Measurements from ENCODE around the gene TNRC6A.
"Not testable (repeated sequence)": the region's sequence is repeated elsewhere in the genome, so short reads cannot be mapped to it uniquely, and the experiment has no call there.

TNRC6A gene

GRCh38 chr16:24700549-24701392, 28.7 kb upstream of the TNRC6A start:
- peak; percentile 99 for DNase-seq (ENCODE audit: low read depth)
- no peak overlapping the region for H3K4me3 ChIP-seq (ENCODE audit: low read length)
- TF ChIP-seq CTCF (conservative IDR thresholded peaks at IDR 0.05; ENCODE audit: low read length): peak; percentile 55

GRCh38 chr16:24701521-24701951, 27.9 kb upstream of the TNRC6A start:
- H3K4me3 ChIP-seq (ENCODE audit: low read length): no peak overlapping the region
- TF ChIP-seq CTCF (conservative IDR thresholded peaks at IDR 0.05; ENCODE audit: low read length): no peak
- DNase-seq (ENCODE audit: low read depth): peak; percentile 68

GRCh38 chr16:24707760-24708159, 21.7 kb upstream of the TNRC6A start:
- not testable (repeated sequence) for DNase-seq (ENCODE audit: low read depth); H3K4me3 ChIP-seq (ENCODE audit: low read length)

- DNase-seq (ENCODE audit: low read depth): no peak
- no peak for TF ChIP-seq CTCF (conservative IDR thresholded peaks at IDR 0.05; ENCODE audit: low read length)
- H3K4me3 ChIP-seq (ENCODE audit: low read length): no peak overlapping the region
Measured at GRCh38 chr16:24713379-24713778, 16.1 kb upstream of the TNRC6A start.

- TF ChIP-seq CTCF (conservative IDR thresholded peaks at IDR 0.05; ENCODE audit: low read length): no peak
- no peak overlapping the region for H3K4me3 ChIP-seq (ENCODE audit: low read length)
- peak; percentile 65 for DNase-seq (ENCODE audit: low read depth)
Measured at GRCh38 chr16:24717411-24717810, 12.0 kb upstream of the TNRC6A start.

- TF ChIP-seq CTCF (conservative IDR thresholded peaks at IDR 0.05; ENCODE audit: low read length): no peak
- H3K4me3 ChIP-seq (ENCODE audit: low read length): no peak overlapping the region
- no peak for DNase-seq (ENCODE audit: low read depth)
Measured at GRCh38 chr16:24718967-24719521, 10.4 kb upstream of the TNRC6A start.

GRCh38 chr16:24721830-24722238, 7.6 kb upstream of the TNRC6A start:
- DNase-seq (ENCODE audit: low read depth): no peak
- H3K4me3 ChIP-seq (ENCODE audit: low read length): no peak overlapping the region
- TF ChIP-seq CTCF (conservative IDR thresholded peaks at IDR 0.05; ENCODE audit: low read length): no peak
